HG02759 (cell line): ENCODE results near the gene NPC1L1.
A peak's percentile ranks its signal among the peaks of the same experiment; 100 is the strongest.
"Not testable (repeated sequence)": the region's sequence is repeated elsewhere in the genome, so short reads cannot be mapped to it uniquely, and the experiment has no call there.

ENCODE experiments used
- ATAC-seq: cut with Tn5 transposase; IDR thresholded peaks from one replicate; pipeline ENCODE4 v1.9.1; 2021; ENCODE audit warnings: mild to moderate bottlenecking, moderate library complexity; ENCODE audit not compliant: unreplicated experiment

Gene NPC1L1

DNA sequence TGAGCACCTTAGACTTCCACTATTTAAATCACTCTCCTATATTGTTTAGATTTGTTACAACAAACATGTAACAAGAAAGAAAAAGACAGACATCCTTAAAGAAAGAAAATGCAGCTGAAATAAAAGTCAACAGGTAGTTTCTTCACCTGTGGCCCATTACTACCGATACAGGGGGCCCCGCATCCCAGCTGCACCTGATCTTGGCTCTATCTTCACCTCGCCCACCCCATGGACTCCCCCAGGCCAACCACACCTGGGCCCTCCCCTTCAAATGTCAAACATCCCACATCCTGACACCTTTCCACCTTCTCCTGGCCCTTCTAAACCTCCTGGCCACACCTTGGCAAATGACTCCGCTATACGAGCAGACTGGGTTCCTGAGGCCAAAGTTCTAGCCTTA, 25.6 kb upstream of the NPC1L1 start:
- ATAC-seq = no peak

DNA sequence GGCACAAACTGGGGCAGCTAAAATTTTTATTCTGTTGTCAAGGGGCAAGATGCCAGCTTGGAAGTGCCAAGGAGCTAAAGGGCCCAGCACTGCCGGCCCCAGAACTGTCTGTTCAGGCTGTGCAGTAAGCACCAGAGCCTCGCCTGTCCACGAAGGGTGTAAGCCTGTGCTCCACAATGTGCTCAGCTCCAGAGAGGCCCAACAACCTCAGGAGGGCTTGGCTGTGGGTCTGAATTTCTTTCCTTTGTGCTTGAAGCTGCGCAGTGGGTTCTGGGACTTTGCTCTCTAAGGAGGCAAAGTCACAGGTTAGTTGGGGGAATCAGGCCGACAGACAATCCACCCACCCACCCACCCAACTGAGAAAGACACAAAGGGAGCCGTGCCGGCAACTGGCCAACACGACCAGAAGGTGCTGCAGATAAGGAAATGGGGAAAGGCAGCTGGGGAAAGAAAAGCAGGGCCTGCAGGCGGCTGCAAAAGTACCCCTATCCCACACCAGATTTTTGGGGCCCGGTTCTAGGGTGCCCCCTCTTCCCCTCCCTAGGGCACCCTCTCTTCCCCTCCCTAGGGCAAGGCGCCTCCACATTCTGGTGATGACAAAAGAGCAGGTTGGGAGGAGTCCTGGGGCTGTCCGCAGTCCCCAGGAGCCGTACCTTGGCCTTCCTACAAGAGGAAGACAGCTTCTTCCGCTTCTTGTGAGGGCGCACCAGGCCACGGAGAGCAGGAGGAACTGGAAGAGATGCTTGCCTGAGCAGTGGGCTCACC, 24.8 kb upstream of the NPC1L1 start:
- peak; percentile 26 for ATAC-seq

- peak; percentile 81 for ATAC-seq
These were observed 24.1 kb upstream of the NPC1L1 start for GRCh38 chr7:44565097-44565794.

- no peak for ATAC-seq
These were observed 23.5 kb upstream of the NPC1L1 start for GRCh38 chr7:44564606-44565005.

GRCh38 chr7:44563171-44563679, 22.1 kb upstream of the NPC1L1 start:
- no peak for ATAC-seq

GRCh38 chr7:44562622-44562962, 21.5 kb upstream of the NPC1L1 start:
- ATAC-seq = not testable (repeated sequence)

DNA sequence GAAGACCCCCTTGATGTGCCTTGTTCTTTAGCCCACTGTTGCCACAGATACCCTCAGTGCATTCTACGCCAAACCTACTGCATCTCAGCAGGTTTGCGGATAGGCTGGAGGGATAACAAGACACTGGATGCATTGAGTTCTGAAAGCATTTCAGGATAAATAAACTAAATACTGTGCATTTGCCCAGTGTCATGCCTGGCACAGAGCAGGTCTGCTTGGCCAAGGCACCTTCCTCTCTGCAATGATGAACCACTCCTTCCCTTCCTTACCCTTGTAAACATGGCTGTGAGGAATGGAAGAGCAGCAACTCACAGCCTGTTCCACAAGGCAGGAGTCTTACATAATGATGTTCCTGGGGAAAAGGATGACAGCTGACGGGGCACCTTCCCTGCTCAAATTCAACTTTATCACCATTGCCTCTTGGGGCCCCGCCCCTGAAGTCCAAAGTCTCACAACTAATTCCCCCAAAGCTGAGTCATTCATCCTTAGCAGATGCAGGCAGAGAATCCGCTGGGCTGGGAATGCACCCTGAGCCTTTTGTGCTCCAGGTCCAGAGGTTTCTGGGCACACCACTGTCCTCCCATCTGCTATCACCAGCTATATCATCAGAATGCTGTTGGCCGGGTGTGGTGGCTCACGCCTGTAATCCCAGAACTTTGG, 21.0 kb upstream of the NPC1L1 start:
- ATAC-seq = no peak

DNA sequence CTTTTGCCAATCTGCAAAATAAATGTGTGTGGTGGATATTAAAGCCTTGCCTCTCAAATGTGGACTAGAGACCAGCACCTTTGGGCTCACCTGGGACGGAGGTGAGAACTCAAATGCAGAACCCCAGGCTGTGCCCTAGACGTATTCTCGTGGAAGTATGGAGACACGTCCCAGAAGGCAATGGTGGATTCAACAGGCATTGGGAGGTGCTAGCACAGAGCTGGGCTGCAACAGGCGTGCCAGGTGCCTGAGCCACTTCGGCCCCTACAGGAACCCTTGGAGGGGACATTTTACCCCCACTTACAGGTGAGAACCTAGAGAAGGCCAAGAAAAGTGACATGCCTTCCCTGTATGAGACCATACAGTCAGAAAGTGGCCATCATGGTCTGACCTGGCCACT, 20.4 kb upstream of the NPC1L1 start:
- no peak for ATAC-seq

GRCh38 chr7:44559485-44559884, 18.4 kb upstream of the NPC1L1 start:
- ATAC-seq = no peak

GRCh38 chr7:44557485-44557884, 16.4 kb upstream of the NPC1L1 start:
- ATAC-seq = no peak

DNA sequence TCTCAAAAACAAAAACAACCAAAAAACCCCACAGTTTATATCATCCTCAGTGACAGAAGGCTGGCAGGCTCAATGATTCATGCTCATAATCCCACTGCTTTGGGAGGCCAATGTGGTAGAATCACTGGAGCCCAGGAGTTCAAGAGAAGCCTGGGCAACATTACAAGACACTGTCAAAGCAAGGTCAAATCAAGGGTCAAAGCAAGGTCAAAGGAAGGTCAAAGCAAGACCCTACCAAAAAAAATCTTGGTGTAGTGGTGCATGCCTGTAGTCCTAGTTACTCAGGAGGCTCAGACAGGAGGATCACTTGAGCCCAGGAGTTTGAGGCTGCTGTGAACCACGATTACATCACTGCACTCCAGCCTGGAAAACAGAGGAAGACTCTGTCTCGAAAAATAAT, 14.2 kb upstream of the NPC1L1 start:
- no peak for ATAC-seq

DNA sequence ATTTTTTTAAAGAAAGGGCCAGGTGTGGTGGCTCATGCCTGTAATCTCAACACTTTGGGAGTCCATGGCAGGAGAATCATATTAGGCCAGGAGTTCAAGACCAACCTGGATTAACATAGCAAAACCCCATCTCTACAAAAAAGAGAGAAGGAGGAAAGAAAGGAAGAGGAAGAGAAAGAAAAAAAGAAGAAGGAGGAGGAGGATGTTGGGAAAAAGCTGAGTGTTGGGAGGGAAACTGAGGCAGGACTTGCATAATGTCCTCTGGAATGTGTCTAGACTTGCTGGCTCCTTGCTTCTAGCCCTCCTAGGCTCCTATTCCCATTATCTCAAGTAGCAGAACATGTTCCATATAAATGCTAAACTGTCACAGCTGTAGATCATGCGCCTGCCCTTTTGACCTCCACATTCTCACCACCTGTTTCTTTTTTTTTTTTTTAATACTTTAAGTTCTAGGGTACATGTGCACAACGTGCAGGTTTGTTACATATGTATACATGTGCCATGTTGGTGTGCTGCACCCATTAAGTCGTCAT, 11.4 kb upstream of the NPC1L1 start:
- not testable (repeated sequence) for ATAC-seq

DNA sequence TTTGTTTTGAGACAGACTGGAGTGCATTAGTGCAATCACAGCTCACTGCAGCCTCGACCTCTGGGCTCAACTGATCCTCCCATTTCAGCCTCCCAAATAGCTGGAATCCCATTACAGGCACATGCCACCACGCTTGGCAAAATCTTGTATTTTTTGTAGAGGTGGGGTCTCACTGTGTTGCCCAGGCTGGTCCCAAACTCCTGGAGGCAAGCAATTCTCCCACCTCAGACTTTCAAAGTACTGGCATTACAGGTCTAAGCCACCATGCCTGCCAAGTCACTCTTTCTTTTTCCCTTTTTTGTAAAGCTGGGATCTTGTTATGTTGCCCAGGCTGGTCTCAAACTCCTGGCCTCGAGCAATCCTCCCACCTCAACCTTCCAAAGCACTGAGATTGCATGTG, 8.3 kb upstream of the NPC1L1 start:
- ATAC-seq = no peak

GRCh38 chr7:44548893-44549292, 7.8 kb upstream of the NPC1L1 start:
- ATAC-seq = no peak

DNA sequence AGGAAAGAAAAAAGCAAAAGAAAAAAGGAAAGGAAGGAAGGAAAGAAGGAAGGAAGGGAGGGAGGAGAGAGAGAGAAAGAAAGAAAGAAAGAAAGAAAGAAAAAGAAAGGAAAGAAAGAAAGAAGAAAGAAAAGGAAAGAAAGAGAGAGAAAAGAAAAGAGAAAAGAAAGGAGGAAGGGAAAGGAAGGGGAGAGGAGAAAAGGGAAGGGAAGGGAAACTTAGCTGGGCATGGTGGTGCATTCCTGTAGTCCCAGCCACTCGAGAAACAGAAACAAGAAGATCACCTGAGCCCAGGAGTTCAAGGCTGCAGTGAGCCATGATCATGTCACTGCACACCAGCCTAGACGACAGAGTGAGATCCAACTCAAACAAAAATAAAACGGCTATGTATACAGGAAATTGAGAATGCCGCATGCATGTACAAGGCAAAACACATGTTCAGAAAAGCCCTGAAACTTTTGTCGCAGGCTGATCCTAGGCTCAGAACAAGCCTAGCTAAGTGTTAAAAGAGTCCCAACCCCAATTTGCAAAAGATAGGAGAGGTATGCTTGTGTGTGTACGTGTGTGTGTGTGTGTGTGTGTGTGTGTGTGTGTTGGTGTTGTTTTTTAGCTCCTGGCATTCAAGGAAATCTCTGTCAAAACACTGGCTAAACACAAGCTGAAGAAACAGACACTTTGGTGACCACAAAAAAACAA, 6.6 kb upstream of the NPC1L1 start:
- no peak for ATAC-seq

DNA sequence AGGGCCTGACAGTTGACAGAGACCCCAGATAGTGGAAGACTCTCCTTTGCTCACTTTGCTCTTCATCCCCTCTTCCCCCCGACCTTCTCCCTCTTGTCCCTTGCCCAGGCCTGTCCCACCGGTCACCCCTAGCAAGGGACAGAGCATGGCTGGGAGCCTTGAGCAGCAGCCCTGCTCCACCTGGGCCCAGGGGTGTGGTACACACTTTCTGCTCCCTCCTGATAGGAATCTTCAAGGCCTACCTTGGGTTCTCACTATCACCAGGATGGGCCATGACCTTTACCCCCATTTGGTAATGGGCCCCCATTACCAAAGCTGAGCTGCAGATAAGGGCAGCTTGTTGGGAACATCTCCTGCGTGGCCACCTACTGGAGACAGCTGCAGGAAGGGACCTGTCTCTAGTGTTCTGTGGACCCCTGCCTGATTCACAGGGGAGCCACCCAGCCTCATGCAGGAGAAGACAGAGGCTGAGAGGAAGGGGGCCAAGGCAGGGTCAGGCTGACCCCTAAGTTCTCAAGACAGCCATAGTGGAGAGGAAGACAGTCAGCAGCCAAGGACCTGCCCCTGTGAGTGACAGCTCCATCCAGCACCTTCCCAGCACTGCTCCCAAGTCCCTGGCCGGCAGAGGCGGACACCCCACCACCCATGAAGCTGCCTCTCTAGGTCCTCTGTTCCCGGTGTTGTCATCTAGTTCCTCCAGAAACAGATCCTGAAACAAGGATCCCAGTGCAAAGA, 913 bp upstream of the NPC1L1 start:
- no peak for ATAC-seq

DNA sequence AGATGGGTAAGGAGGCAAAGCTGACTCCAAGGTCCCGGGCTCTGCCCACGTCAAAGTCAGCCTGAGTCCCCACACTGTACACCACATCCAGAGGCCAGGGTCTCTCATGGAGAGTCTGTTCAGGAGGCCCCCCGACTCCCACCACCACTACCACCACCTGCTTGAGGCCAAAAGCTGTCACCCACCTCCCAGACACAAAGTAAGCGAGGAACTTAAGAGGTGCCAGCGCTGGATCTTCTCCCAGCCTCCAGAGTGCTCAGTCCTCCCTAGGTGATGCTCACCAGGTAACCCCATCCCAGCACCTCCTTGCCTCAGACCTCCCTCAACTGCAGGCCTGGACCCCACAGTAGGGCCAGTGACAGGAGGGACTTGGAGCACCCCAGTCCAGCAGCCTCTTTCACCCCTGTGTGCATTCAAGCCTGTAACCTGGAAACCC, 520 bp downstream of the NPC1L1 start:
- no peak for ATAC-seq

- no peak for ATAC-seq
These were observed 1.2 kb downstream of the NPC1L1 start for GRCh38 chr7:44539669-44540506.
